ENCODE data around the gene MEF2C.

Gene MEF2C

GRCh38 chr5:88681211-88681803 is 201.7 kb downstream of the MEF2C start:
- H3K36me3 ChIP-seq, result no peaks in the 10 kb centered on the region
- TF ChIP-seq Cebpa-rat (IDR thresholded peaks at IDR 0.05), result no peak
- peaks cover 16% of the 10 kb centered on the region; the same call in 1 of the 2 replicates for H3K9me3 ChIP-seq
- H3K27ac ChIP-seq, result no peak overlapping the region
- H4K20me1 ChIP-seq, result peaks cover 98% of the 10 kb centered on the region
- H3K4me1 ChIP-seq, result no peaks in the 10 kb centered on the region; the same call in 1 of the 2 replicates
- H3K9ac ChIP-seq, result no peak overlapping the region
- no peak overlapping the region for H3K4me2 ChIP-seq
- H3K4me3 ChIP-seq, result no peak overlapping the region
- peaks cover 100% of the 10 kb centered on the region for H3K27me3 ChIP-seq

GRCh38 chr5:88680253-88681132 is 202.5 kb downstream of the MEF2C start:
- Histone ChIP-seq H3K36me3 (no peaks in the 10 kb centered on the region), H3K9me3 (peaks cover 10% of the 10 kb centered on the region; the same call in 1 of the 2 replicates), H3K4me2 (peak overlapping the region; percentile 48), H3K9ac (no peak overlapping the region), H3K4me1 (peaks cover 6% of the 10 kb centered on the region), H4K20me1 (peaks cover 96% of the 10 kb centered on the region), H3K4me3 (0 out of 2 replicates have a peak overlapping the region, but pooled peaks have one; percentile 24), H3K27me3 (peaks cover 100% of the 10 kb centered on the region), H3K27ac (no peak overlapping the region)
- TF ChIP-seq Cebpa-rat (IDR thresholded peaks at IDR 0.05), result no peak

GRCh38 chr5:88679638-88680037 is 203.3 kb downstream of the MEF2C start:
- peaks cover 100% of the 10 kb centered on the region for H3K27me3 ChIP-seq
- H3K36me3 ChIP-seq, result no peaks in the 10 kb centered on the region
- H3K4me2 ChIP-seq, result no peak overlapping the region
- no peak overlapping the region for H3K27ac ChIP-seq
- H3K9ac ChIP-seq, result no peak overlapping the region
- peaks cover 1% of the 10 kb centered on the region; the same call in 1 of the 2 replicates for H3K9me3 ChIP-seq
- no peak for TF ChIP-seq Cebpa-rat (IDR thresholded peaks at IDR 0.05)
- no peak overlapping the region for H3K4me3 ChIP-seq
- peaks cover 14% of the 10 kb centered on the region for H3K4me1 ChIP-seq
- H4K20me1 ChIP-seq, result peaks cover 96% of the 10 kb centered on the region

- Histone ChIP-seq H3K4me2 (no peak overlapping the region), H3K4me1 (peaks cover 19% of the 10 kb centered on the region), H4K20me1 (peaks cover 96% of the 10 kb centered on the region), H3K27ac (no peak overlapping the region), H3K9me3 (no peaks in the 10 kb centered on the region), H3K27me3 (peaks cover 100% of the 10 kb centered on the region), H3K4me3 (no peak overlapping the region), H3K36me3 (no peaks in the 10 kb centered on the region), H3K9ac (no peak overlapping the region)
- no peak for TF ChIP-seq Cebpa-rat (IDR thresholded peaks at IDR 0.05)
Observed at GRCh38 chr5:88678770-88679381, 204.1 kb downstream of the MEF2C start.

- H3K27ac ChIP-seq, result no peak overlapping the region
- H3K4me1 ChIP-seq, result peaks cover 19% of the 10 kb centered on the region
- no peaks in the 10 kb centered on the region for H3K9me3 ChIP-seq
- H3K27me3 ChIP-seq, result peaks cover 100% of the 10 kb centered on the region
- no peak overlapping the region for H3K9ac ChIP-seq
- H3K4me2 ChIP-seq, result no peak overlapping the region
- peaks cover 96% of the 10 kb centered on the region for H4K20me1 ChIP-seq
- H3K36me3 ChIP-seq, result no peaks in the 10 kb centered on the region
- H3K4me3 ChIP-seq, result no peak overlapping the region
- no peak for TF ChIP-seq Cebpa-rat (IDR thresholded peaks at IDR 0.05)
Observed at GRCh38 chr5:88677943-88678769, 204.8 kb downstream of the MEF2C start.

GRCh38 chr5:88677376-88677895 is 205.5 kb downstream of the MEF2C start:
- Histone ChIP-seq H3K36me3 (no peaks in the 10 kb centered on the region), H3K27me3 (peaks cover 100% of the 10 kb centered on the region), H3K4me2 (no peak overlapping the region), H3K27ac (no peak overlapping the region), H3K4me3 (no peak overlapping the region), H4K20me1 (peaks cover 96% of the 10 kb centered on the region), H3K4me1 (peaks cover 19% of the 10 kb centered on the region), H3K9me3 (peaks cover 5% of the 10 kb centered on the region; the same call in 1 of the 2 replicates), H3K9ac (no peak overlapping the region)
- no peak for TF ChIP-seq Cebpa-rat (IDR thresholded peaks at IDR 0.05)

- H4K20me1 ChIP-seq, result peaks cover 96% of the 10 kb centered on the region
- peaks cover 100% of the 10 kb centered on the region for H3K27me3 ChIP-seq
- H3K4me2 ChIP-seq, result no peak overlapping the region
Observed at GRCh38 chr5:88676637-88677375, 206.2 kb downstream of the MEF2C start.

GRCh38 chr5:88675708-88676636 is 207.0 kb downstream of the MEF2C start:
- no peak for TF ChIP-seq Cebpa-rat (IDR thresholded peaks at IDR 0.05)
- Histone ChIP-seq H4K20me1 (peaks cover 96% of the 10 kb centered on the region), H3K36me3 (no peaks in the 10 kb centered on the region), H3K4me3 (peak overlapping the region; percentile 47), H3K4me1 (peaks cover 19% of the 10 kb centered on the region), H3K9ac (no peak overlapping the region), H3K9me3 (peaks cover 12% of the 10 kb centered on the region; the same call in 1 of the 2 replicates), H3K4me2 (peak overlapping the region; percentile 69), H3K27me3 (peaks cover 100% of the 10 kb centered on the region), H3K27ac (no peak overlapping the region)

More at GRCh38 chr5:88676637-88677375, 206.2 kb downstream of the MEF2C start:
- no peak for TF ChIP-seq Cebpa-rat (IDR thresholded peaks at IDR 0.05)
- Histone ChIP-seq H3K4me1 (peaks cover 19% of the 10 kb centered on the region), H3K36me3 (no peaks in the 10 kb centered on the region), H3K9ac (no peak overlapping the region), H3K27ac (no peak overlapping the region), H3K9me3 (peaks cover 11% of the 10 kb centered on the region; the same call in 1 of the 2 replicates), H3K4me3 (no peak overlapping the region)
